K562 (cell line): ENCODE measurements around the gene MKS1. TPM values are rescaled to one million over a fixed set of nuclear protein-coding genes. Genes with fewer than 3 reads are reported as not detected.
A peak's percentile ranks its signal among the peaks of the same experiment; 100 is the strongest.

Source experiments
- CBFA2T3 ChIP-seq: fragments of 450-650 bp; IDR thresholded peaks from 2 replicates; pipeline ENCODE4 v1.6.1; 2017
- MBD2 ChIP-seq: sonication (generic); IDR thresholded peaks from 2 replicates; pipeline ENCODE4 v1.6.1; 2016; ENCODE audit warnings: low read depth, borderline replicate concordance
- MIER1 ChIP-seq: fragments of 450-650 bp; IDR thresholded peaks from 2 replicates; pipeline ENCODE4 v1.6.1; 2016; ENCODE audit warnings: antibody characterized with exemption, mild to moderate bottlenecking, low read depth
- RBM22 ChIP-seq: fragments of 200-400 bp; formaldehyde crosslinking; IDR thresholded peaks from 2 replicates; pipeline ENCODE4 v1.6.1; 2018; ENCODE audit warnings: low read length, low read depth; ENCODE audit not compliant: poor library complexity, severe bottlenecking
- TAL1 ChIP-seq: fragments of 450-650 bp; IDR thresholded peaks from 2 replicates; pipeline ENCODE4 v1.6.1; 2016; ENCODE audit warnings: mild to moderate bottlenecking
- TRIM28 ChIP-seq: fragments of 450-650 bp; IDR thresholded peaks from 2 replicates; pipeline ENCODE4 v1.6.1; 2017
- ZBTB1 ChIP-seq: sonication (generic); formaldehyde crosslinking; IDR thresholded peaks from 2 replicates; pipeline ENCODE4 v1.8.1; 2023; ENCODE audit warnings: missing genetic modification reagents, low read depth, mild to moderate bottlenecking, borderline replicate concordance
- ZNF551 ChIP-seq: fragments of 250-450 bp; sonication (Bioruptor Pico); IDR thresholded peaks from 2 replicates; pipeline ENCODE4 v1.5.0; 2021; ENCODE audit warnings: mild to moderate bottlenecking, moderate library complexity
- polyA plus RNA-seq, 8 experiments: library from polyadenylated mRNA; depleted of rRNA in 4 of 8; stranded (reverse) in 5 of 8; unstranded in 3 of 8; fragments of >200 nt; fragmentation: Nextera tagmentation in 2 of 8; fragmentation: Illumina TruSeq in 1 of 8; extraction: Ambion mirVana in 2 of 8; extraction: Trizol in 1 of 8; gene quantifications; 2 replicates each; pipeline versions ENCODE4 v1.2.1 to v1.2.3, GENCODE V29; 2011 to 2014; ENCODE audit warnings: inconsistent platforms in 1 of 8, missing spikeins in 1 of 8
- total RNA-seq, 7 experiments: library from RNA; depleted of rRNA in 6 of 7; stranded (reverse); fragments of >200 nt in 6 of 7; fragmentation: Illumina TruSeq in 2 of 7; extraction: Trizol in 2 of 7; gene quantifications; 2 replicates each; pipeline versions ENCODE4 v1.2.1 to v1.2.3, GENCODE V29; 2011 to 2021; ENCODE audit warnings: low replicate concordance in 1 of 7
- TF ChIP-seq, protein P1 (sequence below): sonication (generic); formaldehyde crosslinking; IDR thresholded peaks from 2 replicates; pipeline ENCODE4 v1.5.0; 2020; ENCODE audit warnings: missing genetic modification reagents
- TF ChIP-seq, protein P2 (sequence below), 2 experiments: fragments of 450-650 bp; formaldehyde crosslinking in 1 of 2; IDR thresholded peaks; 2 replicates each; pipeline versions ENCODE4 v1.4.0 to v1.6.1; 2014 to 2020; ENCODE audit warnings: mild to moderate bottlenecking in 2 of 2, borderline replicate concordance in 1 of 2, low read depth in 1 of 2
- TF ChIP-seq, protein P3 (sequence below): fragments of 450-650 bp; IDR thresholded peaks from 2 replicates; pipeline ENCODE4 v1.6.1; 2016; ENCODE audit warnings: low read depth

Gene MKS1
- total and polyA plus RNA-seq, 9 of the 15 experiments (the other 6 are each of a cell fraction or from before 2014, with no cell fraction given) = 16.3 to 31.0 (median 25.9) TPM

DNA sequence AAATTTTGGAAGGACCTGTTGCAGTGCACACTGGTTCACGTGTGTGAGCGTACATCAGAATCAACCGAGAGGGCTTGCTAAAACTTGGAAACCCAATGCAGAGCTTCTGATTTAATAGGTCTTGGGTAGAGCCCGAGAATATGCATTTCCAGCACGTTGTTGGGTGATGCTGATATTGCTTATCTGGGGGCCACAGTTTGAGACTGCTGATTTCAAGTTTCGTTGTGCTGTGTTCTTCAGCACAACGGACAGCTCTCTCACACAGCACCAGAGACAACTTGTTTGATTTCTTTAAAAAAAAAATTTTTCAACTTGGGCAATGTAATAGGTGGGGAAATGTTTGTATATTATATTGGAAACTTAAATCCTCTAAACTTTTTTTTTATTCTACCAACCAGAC is 42.9 kb downstream of the MKS1 start (continued):
- TF ChIP-seq MBD2 = no peak
- no peak for TF ChIP-seq ZBTB1 (CRISPR knock-in tag)
- TF ChIP-seq, protein P1, sequence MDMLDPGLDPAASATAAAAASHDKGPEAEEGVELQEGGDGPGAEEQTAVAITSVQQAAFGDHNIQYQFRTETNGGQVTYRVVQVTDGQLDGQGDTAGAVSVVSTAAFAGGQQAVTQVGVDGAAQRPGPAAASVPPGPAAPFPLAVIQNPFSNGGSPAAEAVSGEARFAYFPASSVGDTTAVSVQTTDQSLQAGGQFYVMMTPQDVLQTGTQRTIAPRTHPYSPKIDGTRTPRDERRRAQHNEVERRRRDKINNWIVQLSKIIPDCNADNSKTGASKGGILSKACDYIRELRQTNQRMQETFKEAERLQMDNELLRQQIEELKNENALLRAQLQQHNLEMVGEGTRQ (CRISPR knock-in tag) = no peak
- TF ChIP-seq TAL1 = peak; percentile 22; the same call in 1 of the 2 replicates
- TF ChIP-seq, protein P2, sequence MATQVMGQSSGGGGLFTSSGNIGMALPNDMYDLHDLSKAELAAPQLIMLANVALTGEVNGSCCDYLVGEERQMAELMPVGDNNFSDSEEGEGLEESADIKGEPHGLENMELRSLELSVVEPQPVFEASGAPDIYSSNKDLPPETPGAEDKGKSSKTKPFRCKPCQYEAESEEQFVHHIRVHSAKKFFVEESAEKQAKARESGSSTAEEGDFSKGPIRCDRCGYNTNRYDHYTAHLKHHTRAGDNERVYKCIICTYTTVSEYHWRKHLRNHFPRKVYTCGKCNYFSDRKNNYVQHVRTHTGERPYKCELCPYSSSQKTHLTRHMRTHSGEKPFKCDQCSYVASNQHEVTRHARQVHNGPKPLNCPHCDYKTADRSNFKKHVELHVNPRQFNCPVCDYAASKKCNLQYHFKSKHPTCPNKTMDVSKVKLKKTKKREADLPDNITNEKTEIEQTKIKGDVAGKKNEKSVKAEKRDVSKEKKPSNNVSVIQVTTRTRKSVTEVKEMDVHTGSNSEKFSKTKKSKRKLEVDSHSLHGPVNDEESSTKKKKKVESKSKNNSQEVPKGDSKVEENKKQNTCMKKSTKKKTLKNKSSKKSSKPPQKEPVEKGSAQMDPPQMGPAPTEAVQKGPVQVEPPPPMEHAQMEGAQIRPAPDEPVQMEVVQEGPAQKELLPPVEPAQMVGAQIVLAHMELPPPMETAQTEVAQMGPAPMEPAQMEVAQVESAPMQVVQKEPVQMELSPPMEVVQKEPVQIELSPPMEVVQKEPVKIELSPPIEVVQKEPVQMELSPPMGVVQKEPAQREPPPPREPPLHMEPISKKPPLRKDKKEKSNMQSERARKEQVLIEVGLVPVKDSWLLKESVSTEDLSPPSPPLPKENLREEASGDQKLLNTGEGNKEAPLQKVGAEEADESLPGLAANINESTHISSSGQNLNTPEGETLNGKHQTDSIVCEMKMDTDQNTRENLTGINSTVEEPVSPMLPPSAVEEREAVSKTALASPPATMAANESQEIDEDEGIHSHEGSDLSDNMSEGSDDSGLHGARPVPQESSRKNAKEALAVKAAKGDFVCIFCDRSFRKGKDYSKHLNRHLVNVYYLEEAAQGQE (IDR thresholded peaks at IDR 0.05; ENCODE audit: borderline replicate concordance) = peak; percentile 98
- TF ChIP-seq, protein P2 (CRISPR knock-in tag; IDR thresholded peaks at IDR 0.05; ENCODE audit: low read depth) = peak; percentile 94
- TF ChIP-seq RBM22 = no peak
- no peak for TF ChIP-seq ZNF551 (CRISPR knock-in tag)
- TF ChIP-seq, protein P3, sequence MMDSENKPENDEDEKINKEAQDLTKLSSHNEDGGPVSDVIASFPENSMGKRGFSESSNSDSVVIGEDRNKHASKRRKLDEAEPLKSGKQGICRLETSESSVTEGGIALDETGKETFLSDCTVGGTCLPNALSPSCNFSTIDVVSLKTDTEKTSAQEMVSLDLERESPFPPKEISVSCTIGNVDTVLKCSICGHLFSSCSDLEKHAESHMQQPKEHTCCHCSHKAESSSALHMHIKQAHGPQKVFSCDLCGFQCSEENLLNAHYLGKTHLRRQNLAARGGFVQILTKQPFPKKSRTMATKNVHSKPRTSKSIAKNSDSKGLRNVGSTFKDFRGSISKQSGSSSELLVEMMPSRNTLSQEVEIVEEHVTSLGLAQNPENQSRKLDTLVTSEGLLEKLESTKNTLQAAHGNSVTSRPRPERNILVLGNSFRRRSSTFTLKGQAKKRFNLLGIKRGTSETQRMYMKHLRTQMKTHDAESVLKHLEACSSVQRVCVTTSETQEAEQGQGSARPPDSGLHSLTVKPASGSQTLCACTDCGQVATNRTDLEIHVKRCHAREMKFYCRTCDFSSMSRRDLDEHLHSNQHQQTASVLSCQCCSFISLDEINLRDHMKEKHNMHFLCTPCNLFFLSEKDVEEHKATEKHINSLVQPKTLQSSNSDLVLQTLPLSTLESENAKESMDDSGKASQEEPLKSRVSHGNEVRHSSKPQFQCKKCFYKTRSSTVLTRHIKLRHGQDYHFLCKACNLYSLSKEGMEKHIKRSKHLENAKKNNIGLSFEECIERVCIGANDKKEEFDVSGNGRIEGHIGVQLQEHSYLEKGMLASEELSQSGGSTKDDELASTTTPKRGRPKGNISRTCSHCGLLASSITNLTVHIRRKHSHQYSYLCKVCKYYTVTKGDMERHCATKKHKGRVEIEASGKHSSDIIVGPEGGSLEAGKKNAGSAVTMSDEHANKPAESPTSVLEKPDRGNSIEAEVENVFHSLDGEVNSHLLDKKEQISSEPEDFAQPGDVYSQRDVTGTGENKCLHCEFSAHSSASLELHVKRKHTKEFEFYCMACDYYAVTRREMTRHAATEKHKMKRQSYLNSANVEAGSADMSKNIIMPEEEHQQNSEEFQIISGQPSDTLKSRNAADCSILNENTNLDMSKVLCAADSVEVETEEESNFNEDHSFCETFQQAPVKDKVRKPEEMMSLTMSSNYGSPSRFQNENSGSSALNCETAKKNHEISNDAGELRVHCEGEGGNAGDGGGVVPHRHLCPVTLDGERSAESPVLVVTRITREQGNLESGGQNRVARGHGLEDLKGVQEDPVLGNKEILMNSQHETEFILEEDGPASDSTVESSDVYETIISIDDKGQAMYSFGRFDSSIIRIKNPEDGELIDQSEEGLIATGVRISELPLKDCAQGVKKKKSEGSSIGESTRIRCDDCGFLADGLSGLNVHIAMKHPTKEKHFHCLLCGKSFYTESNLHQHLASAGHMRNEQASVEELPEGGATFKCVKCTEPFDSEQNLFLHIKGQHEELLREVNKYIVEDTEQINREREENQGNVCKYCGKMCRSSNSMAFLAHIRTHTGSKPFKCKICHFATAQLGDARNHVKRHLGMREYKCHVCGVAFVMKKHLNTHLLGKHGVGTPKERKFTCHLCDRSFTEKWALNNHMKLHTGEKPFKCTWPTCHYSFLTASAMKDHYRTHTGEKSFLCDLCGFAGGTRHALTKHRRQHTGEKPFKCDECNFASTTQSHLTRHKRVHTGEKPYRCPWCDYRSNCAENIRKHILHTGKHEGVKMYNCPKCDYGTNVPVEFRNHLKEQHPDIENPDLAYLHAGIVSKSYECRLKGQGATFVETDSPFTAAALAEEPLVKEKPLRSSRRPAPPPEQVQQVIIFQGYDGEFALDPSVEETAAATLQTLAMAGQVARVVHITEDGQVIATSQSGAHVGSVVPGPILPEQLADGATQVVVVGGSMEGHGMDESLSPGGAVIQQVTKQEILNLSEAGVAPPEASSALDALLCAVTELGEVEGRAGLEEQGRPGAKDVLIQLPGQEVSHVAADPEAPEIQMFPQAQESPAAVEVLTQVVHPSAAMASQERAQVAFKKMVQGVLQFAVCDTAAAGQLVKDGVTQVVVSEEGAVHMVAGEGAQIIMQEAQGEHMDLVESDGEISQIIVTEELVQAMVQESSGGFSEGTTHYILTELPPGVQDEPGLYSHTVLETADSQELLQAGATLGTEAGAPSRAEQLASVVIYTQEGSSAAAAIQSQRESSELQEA = no peak
- peak; percentile 30; the same call in 1 of the 2 replicates for TF ChIP-seq CBFA2T3
- no peak for TF ChIP-seq TRIM28
- TF ChIP-seq MIER1 = peak; percentile 87
